K562 (cell line): ENCODE measurements around the gene TNNT1. TPM values are rescaled to one million over a fixed set of nuclear protein-coding genes. Genes with fewer than 3 reads are reported as not detected.

ENCODE experiments used
- POLR2AphosphoS5 ChIP-seq: IDR thresholded peaks from 2 replicates; pipeline ENCODE4 v1.6.1; 2011; ENCODE audit warnings: mild to moderate bottlenecking, low read depth, low read length, moderate library complexity; ENCODE audit not compliant: control insufficient read depth, insufficient read depth
- ZNF407 ChIP-seq: fragments of 450-650 bp; IDR thresholded peaks from 2 replicates; pipeline ENCODE4 v1.6.1; 2016; ENCODE audit warnings: low read depth
- polyA plus RNA-seq, 8 experiments: library from polyadenylated mRNA; depleted of rRNA in 4 of 8; stranded (reverse) in 5 of 8; unstranded in 3 of 8; fragments of >200 nt; fragmentation: Nextera tagmentation in 2 of 8; fragmentation: Illumina TruSeq in 1 of 8; extraction: Ambion mirVana in 2 of 8; extraction: Trizol in 1 of 8; gene quantifications; 2 replicates each; pipeline versions ENCODE4 v1.2.1 to v1.2.3, GENCODE V29; 2011 to 2014; ENCODE audit warnings: inconsistent platforms in 1 of 8, missing spikeins in 1 of 8
- total RNA-seq, 7 experiments: library from RNA; depleted of rRNA in 6 of 7; stranded (reverse); fragments of >200 nt in 6 of 7; fragmentation: Illumina TruSeq in 2 of 7; extraction: Trizol in 2 of 7; gene quantifications; 2 replicates each; pipeline versions ENCODE4 v1.2.1 to v1.2.3, GENCODE V29; 2011 to 2021; ENCODE audit warnings: low replicate concordance in 1 of 7
- TF ChIP-seq, protein P1 (sequence below): IDR thresholded peaks from 2 replicates; pipeline ENCODE4 v1.6.1; 2011; ENCODE audit warnings: borderline replicate concordance, low read depth, mild to moderate bottlenecking, moderate library complexity, low read length; ENCODE audit not compliant: insufficient read depth, poor library complexity, severe bottlenecking

The TNNT1 gene
- total and polyA plus RNA-seq, 9 of the 15 experiments (the other 6 are each of a cell fraction or from before 2014, with no cell fraction given) = 31.8 to 390 (median 227) TPM

- no peak for TF ChIP-seq ZNF407
- peak; percentile 52; the same call in 1 of the 2 replicates for TF ChIP-seq POLR2AphosphoS5
- TF ChIP-seq, protein P1, sequence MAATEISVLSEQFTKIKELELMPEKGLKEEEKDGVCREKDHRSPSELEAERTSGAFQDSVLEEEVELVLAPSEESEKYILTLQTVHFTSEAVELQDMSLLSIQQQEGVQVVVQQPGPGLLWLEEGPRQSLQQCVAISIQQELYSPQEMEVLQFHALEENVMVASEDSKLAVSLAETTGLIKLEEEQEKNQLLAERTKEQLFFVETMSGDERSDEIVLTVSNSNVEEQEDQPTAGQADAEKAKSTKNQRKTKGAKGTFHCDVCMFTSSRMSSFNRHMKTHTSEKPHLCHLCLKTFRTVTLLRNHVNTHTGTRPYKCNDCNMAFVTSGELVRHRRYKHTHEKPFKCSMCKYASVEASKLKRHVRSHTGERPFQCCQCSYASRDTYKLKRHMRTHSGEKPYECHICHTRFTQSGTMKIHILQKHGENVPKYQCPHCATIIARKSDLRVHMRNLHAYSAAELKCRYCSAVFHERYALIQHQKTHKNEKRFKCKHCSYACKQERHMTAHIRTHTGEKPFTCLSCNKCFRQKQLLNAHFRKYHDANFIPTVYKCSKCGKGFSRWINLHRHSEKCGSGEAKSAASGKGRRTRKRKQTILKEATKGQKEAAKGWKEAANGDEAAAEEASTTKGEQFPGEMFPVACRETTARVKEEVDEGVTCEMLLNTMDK = no peak
Measured at GRCh38 chr19:55175117-55175867, 26.3 kb upstream of the TNNT1 start (continued).
